Uterus (tissue), 4 donors: ENCODE results near the gene GOLGA8A. TPM values are rescaled to one million over a fixed set of nuclear protein-coding genes. Genes with fewer than 3 reads are reported as not detected.
A peak's percentile ranks its signal among the peaks of the same experiment; 100 is the strongest.

ENCODE experiments used
- DNase-seq, 2 donors: peaks; one replicate each; pipeline ENCODE4 v3.0.0-alpha.2; 2019 to 2020
- H3K27ac ChIP-seq, 2 donors: fragments of 200-600 bp; sonication (generic); 1 replicate in 1 of 2; 2 replicates in 1 of 2; pipeline ENCODE4 v1.5.1; 2016 to 2018
- H3K27me3 ChIP-seq, 2 donors: fragments of 200-600 bp; sonication (generic); one replicate each; pipeline ENCODE4 v1.5.1; 2018 to 2019; ENCODE audit warnings: control low read depth in 1 of 2
- H3K36me3 ChIP-seq, 2 donors: fragments of 200-600 bp; sonication (generic); one replicate each; pipeline ENCODE4 v1.5.1; 2019; ENCODE audit warnings: control low read depth in 1 of 2
- H3K4me1 ChIP-seq, 2 donors: fragments of 200-600 bp; sonication (generic); one replicate each; pipeline ENCODE4 v1.5.1; 2018 to 2019; ENCODE audit warnings: control low read depth in 1 of 2
- H3K4me3 ChIP-seq, 2 donors: fragments of 200-600 bp; sonication (generic); 1 replicate in 1 of 2; 2 replicates in 1 of 2; pipeline ENCODE4 v1.5.1; 2018 to 2019; ENCODE audit warnings: mild to moderate bottlenecking in 1 of 2
- H3K9me3 ChIP-seq, 2 donors: fragments of 200-600 bp; sonication (generic); one replicate each; pipeline ENCODE4 v1.5.1; 2019; ENCODE audit warnings: control low read depth in 1 of 2
- CTCF ChIP-seq, 4 experiments: fragments of 200-600 bp in 2 of 4; fragments of 450-650 bp in 2 of 4; sonication (generic) in 2 of 4; IDR thresholded peaks; one replicate each; pipeline ENCODE4 v1.5.1; 2016 to 2019; ENCODE audit warnings: antibody characterized with exemption in 4 of 4, mild to moderate bottlenecking in 2 of 4, moderate library complexity in 1 of 4
- POLR2A ChIP-seq, 2 donors: fragments of 450-650 bp; IDR thresholded peaks; one replicate each; pipeline ENCODE4 v1.6.1; 2016; ENCODE audit warnings: antibody characterized with exemption in 2 of 2, mild to moderate bottlenecking in 1 of 2, moderate library complexity in 1 of 2
- intact Hi-C: fragments of 100-400 bp; cut with DNase I; formaldehyde crosslinking; loops from one replicate; pipeline ENCODE4 v1.15.1; 2023; ENCODE audit warnings: low total_unique reads
- total RNA-seq, 4 donors: library from RNA; depleted of rRNA in 3 of 4; stranded (reverse); fragments of >200 nt in 3 of 4; gene quantifications; one replicate each; pipeline versions ENCODE4 v1.1.0 to v1.2.4, GENCODE V29; 2014 to 2023
- donor health status: DM: yes; HTN: yes; CAD: no.

The GOLGA8A gene
- total RNA-seq: 100 to 1,000 TPM in 2 of 4 donors, 10 to 100 TPM in 2; 17.9 to 109 (median 64.2) TPM

- TF ChIP-seq POLR2A (IDR thresholded peaks at IDR 0.05) (no peak), CTCF (IDR thresholded peaks at IDR 0.05) (no peak)
- Histone ChIP-seq H3K4me1 (no peaks in the 10 kb centered on the region), H3K9me3 (no peaks in the 10 kb centered on the region), H3K36me3 (no peaks in the 10 kb centered on the region), H3K27ac (peak within 1 kb of the TSS; percentile 30 to 61), H3K27me3 (no peaks in the 10 kb centered on the region), H3K4me3 (peak within 1 kb of the TSS; percentile 48 to 49)
- intact Hi-C loops: no loop called here
- DNase-seq: peak; percentile 26 to 61
Measured at GRCh38 chr15:34437687-34438086, at the start of gene GOLGA8A. Gene GOLGA8A, minus strand, starts transcription at chr15:34437808. Its CDS starts 48,117 bp downstream, at chr15:34389691.

- no peak overlapping the region for H3K27ac ChIP-seq
- no peaks in the 10 kb centered on the region for H3K4me1 ChIP-seq
- H3K4me3 ChIP-seq: no peak overlapping the region
- TF ChIP-seq CTCF (IDR thresholded peaks at IDR 0.05): no peak
- TF ChIP-seq POLR2A (IDR thresholded peaks at IDR 0.05): no peak
- H3K27me3 ChIP-seq: no peaks in the 10 kb centered on the region
- no peaks in the 10 kb centered on the region for H3K36me3 ChIP-seq
- DNase-seq: no peak
- H3K9me3 ChIP-seq: no peaks in the 10 kb centered on the region
- intact Hi-C loops: no loop called here
Measured at GRCh38 chr15:34483644-34484043, 46.0 kb upstream of the GOLGA8A start.

GRCh38 chr15:34481370-34481769 lies 43.8 kb upstream of the GOLGA8A start:
- TF ChIP-seq CTCF (IDR thresholded peaks at IDR 0.05) (no peak), POLR2A (IDR thresholded peaks at IDR 0.05) (no peak)
- intact Hi-C loops: no loop called here
- no peak for DNase-seq
- no peak overlapping the region for H3K4me3 ChIP-seq
- no peaks in the 10 kb centered on the region for H3K27me3 ChIP-seq
- H3K9me3 ChIP-seq: no peaks in the 10 kb centered on the region
- no peaks in the 10 kb centered on the region for H3K4me1 ChIP-seq
- no peaks in the 10 kb centered on the region for H3K36me3 ChIP-seq
- H3K27ac ChIP-seq: no peak overlapping the region

GRCh38 chr15:34473840-34474239 lies 36.2 kb upstream of the GOLGA8A start:
- no peak overlapping the region for H3K27ac ChIP-seq
- H3K27me3 ChIP-seq: no peaks in the 10 kb centered on the region
- H3K9me3 ChIP-seq: no peaks in the 10 kb centered on the region
- no peak overlapping the region for H3K4me3 ChIP-seq
- intact Hi-C loops: no loop called here
- no peaks in the 10 kb centered on the region for H3K4me1 ChIP-seq
- no peaks in the 10 kb centered on the region for H3K36me3 ChIP-seq
- no peak for DNase-seq
- TF ChIP-seq POLR2A (IDR thresholded peaks at IDR 0.05) (no peak), CTCF (IDR thresholded peaks at IDR 0.05) (no peak)

- H3K27ac ChIP-seq: no peak overlapping the region
- TF ChIP-seq CTCF (IDR thresholded peaks at IDR 0.05) (no peak), POLR2A (IDR thresholded peaks at IDR 0.05) (no peak)
- H3K9me3 ChIP-seq: no peaks in the 10 kb centered on the region
- H3K4me3 ChIP-seq: no peak overlapping the region
- H3K4me1 ChIP-seq: no peaks in the 10 kb centered on the region
- DNase-seq: no peak
- no peaks in the 10 kb centered on the region for H3K36me3 ChIP-seq
- intact Hi-C loops: no loop called here
- no peaks in the 10 kb centered on the region for H3K27me3 ChIP-seq
Measured at GRCh38 chr15:34472947-34473346, 35.3 kb upstream of the GOLGA8A start.
